ENCODE measurements around the gene ZNF324. TPM values are rescaled to one million over a fixed set of nuclear protein-coding genes. Genes with fewer than 3 reads are reported as not detected.
A peak's percentile ranks its signal among the peaks of the same experiment; 100 is the strongest.

The ZNF324 gene
- polyA plus RNA-seq, 1 of the 3 experiments (the other 2 are of a cell fraction) = 5.6 TPM

DNA sequence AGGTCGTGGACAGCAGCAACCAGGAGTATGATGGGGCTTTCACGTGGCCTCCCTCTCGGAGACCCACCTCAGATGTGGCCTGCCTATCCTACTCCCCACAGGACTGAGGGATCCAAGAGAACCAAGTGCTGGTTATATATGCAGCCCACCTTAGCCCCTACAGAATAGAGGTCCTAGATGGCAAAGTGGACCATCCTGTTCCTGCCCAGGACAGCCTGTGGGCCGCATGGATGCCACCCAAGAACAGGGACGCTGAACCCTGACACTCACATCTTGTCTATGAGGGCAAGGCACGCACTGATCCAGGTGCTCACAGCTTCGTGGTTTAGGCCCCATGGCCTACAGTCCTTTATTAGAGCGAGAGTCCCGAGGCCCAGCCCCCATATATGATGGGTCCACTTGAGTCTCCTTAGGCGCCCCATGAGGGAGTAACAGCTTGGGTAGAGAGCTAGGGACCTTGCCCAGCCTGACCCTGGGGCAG is 46.4 kb downstream of the ZNF324 start:
- peaks cover 46% of the 10 kb centered on the region for H3K79me2 ChIP-seq (ENCODE audit: insufficient read depth)
- peaks cover 4% of the 10 kb centered on the region for H3F3A ChIP-seq (replicated peaks; ENCODE audit: insufficient read depth)
- no peak overlapping the region for H3K4me3 ChIP-seq (ENCODE audit: low read depth in 2 of 2, low read length in 1 of 2)
- H3K36me3 ChIP-seq (replicated peaks in 1 of 2; ENCODE audit: control insufficient read depth in 1 of 2, insufficient read depth in 2 of 2, low read length in 1 of 2) = peaks cover 9 to 28% of the 10 kb centered on the region in 2 experiments
- H3K4me1 ChIP-seq (ENCODE audit: control insufficient read depth in 1 of 2, insufficient read depth in 2 of 2, low read depth in 1 of 2, low read length in 1 of 2) = peaks cover 0 to 28% of the 10 kb centered on the region in 2 experiments; a peak in 1 of 4 replicates
- H4K20me1 ChIP-seq (ENCODE audit: insufficient read depth) = no peaks in the 10 kb centered on the region; the same call in 1 of the 2 replicates
- peak overlapping the region; percentile 32; the same call in 1 of the 2 replicates for H3K9ac ChIP-seq
- CTCF ChIA-PET = interaction anchor here (0.7 to 2.4 kb wide), 8 partner anchors 10 to 1150 kb away, joined by 3 to 23 read pairs (median 4); partner anchors contain the start of genes CHMP2A, TRAPPC2B, TRIM28 and ZNF547
- H3K9me2 ChIP-seq = no peaks in the 10 kb centered on the region
- 90% methylated on average over 8 of the region's 10 CpGs for WGBS (ENCODE audit: low lambda C conversion rate)
- H3K4me2 ChIP-seq = no peak overlapping the region
- H2AFZ ChIP-seq (ENCODE audit: low read depth) = no peak overlapping the region
- DNase-seq = no peak
- H3K27ac ChIP-seq (ENCODE audit: low read depth in 2 of 2, low read length in 1 of 2) = peak overlapping the region in 1 of 2 experiments; percentile 41; a peak in 2 of 4 replicates
- POLR2A ChIA-PET = interaction anchor here (1.2 to 1.9 kb wide), 4 partner anchors 30 to 46 kb away, joined by 3 to 10 read pairs (median 5); partner anchors contain the start of genes CHMP2A and TRIM28
- TF ChIP-seq YY1 (IDR thresholded peaks at IDR 0.05; ENCODE audit: low read depth) (no peak), RCOR1 (IDR thresholded peaks at IDR 0.05; ENCODE audit: low read length) (no peak), EP300 (IDR thresholded peaks at IDR 0.05; ENCODE audit: borderline replicate concordance in 1 of 2, low read depth in 1 of 2, low read length in 1 of 2) (no peak), POLR2AphosphoS5 (IDR thresholded peaks at IDR 0.05; ENCODE audit: low read depth, low read length) (peak; percentile 26; the same call in 1 of the 2 replicates)
- H3K27me3 ChIP-seq (ENCODE audit: insufficient read depth) = no peaks in the 10 kb centered on the region
- H3K9me3 ChIP-seq = no peaks in the 10 kb centered on the region

DNA sequence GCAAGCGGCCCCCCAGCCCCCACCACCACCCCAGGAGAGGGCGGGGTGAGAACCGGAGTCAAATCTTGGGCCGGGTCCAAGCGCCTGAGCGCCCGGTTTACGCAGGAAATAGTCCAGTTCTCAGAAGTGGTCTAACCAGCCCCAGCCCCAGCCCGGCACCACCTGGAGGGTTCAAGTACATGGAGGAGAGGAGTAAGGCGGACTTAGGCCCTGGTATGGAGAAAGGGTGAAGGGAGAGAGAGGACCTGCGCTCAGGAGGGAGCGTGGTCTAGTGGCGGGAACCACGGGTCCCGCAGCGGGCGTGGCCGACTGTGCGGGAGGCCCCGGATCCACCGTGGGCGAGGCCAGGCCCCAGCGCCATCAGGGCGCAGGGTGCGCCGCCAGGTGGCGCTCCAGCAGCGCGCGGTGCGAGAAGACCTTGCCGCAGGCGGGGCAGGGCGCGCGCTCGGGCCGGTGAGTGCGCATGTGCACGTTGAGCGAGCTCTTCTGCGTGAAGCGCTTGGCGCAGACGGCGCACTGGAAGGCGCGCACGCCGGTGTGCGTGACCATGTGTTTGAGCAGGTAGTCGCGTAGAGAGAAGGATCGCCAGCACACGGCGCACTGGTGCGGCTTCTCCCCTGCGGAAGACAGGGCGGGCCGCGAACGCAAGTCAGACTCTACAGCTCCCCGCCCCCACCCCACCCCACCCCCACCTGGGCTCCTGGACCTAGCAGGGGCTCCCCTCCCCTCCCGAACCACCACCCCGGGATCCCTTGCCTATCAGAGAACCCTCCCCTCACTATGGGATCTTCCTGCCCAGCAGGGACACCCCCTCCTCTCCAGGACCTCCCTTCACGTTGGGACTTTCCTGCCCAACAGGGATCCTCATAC is 47.0 kb downstream of the ZNF324 start:
- ChIA-PET POLR2A (interaction anchor here (1.2 to 1.9 kb wide), 4 partner anchors 30 to 46 kb away, joined by 3 to 10 read pairs (median 5); partner anchors contain the start of genes CHMP2A and TRIM28), CTCF (interaction anchor here (0.6 to 2.4 kb wide), 13 partner anchors 10 to 1151 kb away, joined by 3 to 23 read pairs (median 4); partner anchors contain the start of genes CHMP2A, TRAPPC2B, TRIM28 and ZNF547)
- no peaks in the 10 kb centered on the region for H3K27me3 ChIP-seq (ENCODE audit: insufficient read depth)
- no peaks in the 10 kb centered on the region for H3K9me3 ChIP-seq
- H4K20me1 ChIP-seq (ENCODE audit: insufficient read depth) = no peaks in the 10 kb centered on the region; the same call in 1 of the 2 replicates
- 62% methylated on average over 16 of the region's 66 CpGs for WGBS (ENCODE audit: low lambda C conversion rate)
- no peak overlapping the region for H2AFZ ChIP-seq (ENCODE audit: low read depth)
- H3F3A ChIP-seq (replicated peaks; ENCODE audit: insufficient read depth) = peaks cover 7% of the 10 kb centered on the region
- peak; percentile 99 for DNase-seq
- peaks cover 0 to 34% of the 10 kb centered on the region in 2 experiments; a peak in 1 of 4 replicates for H3K4me1 ChIP-seq (ENCODE audit: control insufficient read depth in 1 of 2, insufficient read depth in 2 of 2, low read depth in 1 of 2, low read length in 1 of 2)
- peak overlapping the region; percentile 41 to 85 for H3K27ac ChIP-seq (ENCODE audit: low read depth in 2 of 2, low read length in 1 of 2)
- H3K79me2 ChIP-seq (ENCODE audit: insufficient read depth) = peaks cover 53% of the 10 kb centered on the region
- H3K4me3 ChIP-seq (ENCODE audit: low read depth in 2 of 2, low read length in 1 of 2) = peak overlapping the region; percentile 35 to 47; a peak in 3 of 4 replicates
- H3K9me2 ChIP-seq = no peaks in the 10 kb centered on the region
- peaks cover 9 to 28% of the 10 kb centered on the region in 2 experiments for H3K36me3 ChIP-seq (replicated peaks in 1 of 2; ENCODE audit: control insufficient read depth in 1 of 2, insufficient read depth in 2 of 2, low read length in 1 of 2)
- H3K4me2 ChIP-seq = peak overlapping the region; percentile 66
- H3K9ac ChIP-seq = peak overlapping the region; percentile 32; the same call in 1 of the 2 replicates
- TF ChIP-seq, protein P1, sequence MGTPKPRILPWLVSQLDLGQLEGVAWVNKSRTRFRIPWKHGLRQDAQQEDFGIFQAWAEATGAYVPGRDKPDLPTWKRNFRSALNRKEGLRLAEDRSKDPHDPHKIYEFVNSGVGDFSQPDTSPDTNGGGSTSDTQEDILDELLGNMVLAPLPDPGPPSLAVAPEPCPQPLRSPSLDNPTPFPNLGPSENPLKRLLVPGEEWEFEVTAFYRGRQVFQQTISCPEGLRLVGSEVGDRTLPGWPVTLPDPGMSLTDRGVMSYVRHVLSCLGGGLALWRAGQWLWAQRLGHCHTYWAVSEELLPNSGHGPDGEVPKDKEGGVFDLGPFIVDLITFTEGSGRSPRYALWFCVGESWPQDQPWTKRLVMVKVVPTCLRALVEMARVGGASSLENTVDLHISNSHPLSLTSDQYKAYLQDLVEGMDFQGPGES (IDR thresholded peaks at IDR 0.05; ENCODE audit: low read depth, low read length) = no peak
- TF ChIP-seq TCF12 (IDR thresholded peaks at IDR 0.05) (no peak), RCOR1 (IDR thresholded peaks at IDR 0.05; ENCODE audit: low read length) (peak; percentile 43; the same call in 1 of the 2 replicates), ELF1 (IDR thresholded peaks at IDR 0.05) (no peak), TAF1 (IDR thresholded peaks at IDR 0.05; ENCODE audit: borderline replicate concordance, low read depth, low read length) (peak; percentile 17; the same call in 1 of the 2 replicates), EP300 (IDR thresholded peaks at IDR 0.05; ENCODE audit: borderline replicate concordance in 1 of 2, low read depth in 1 of 2, low read length in 1 of 2) (no peak), RXRA (IDR thresholded peaks at IDR 0.05; ENCODE audit: borderline replicate concordance, low read depth) (no peak), RAD21 (IDR thresholded peaks at IDR 0.05; ENCODE audit: low read length) (peak; percentile 69), NRF1 (IDR thresholded peaks at IDR 0.05; ENCODE audit: low read depth, low read length) (peak; percentile 87), FOSL2 (IDR thresholded peaks at IDR 0.05; ENCODE audit: borderline replicate concordance, low read depth) (no peak), POLR2AphosphoS5 (IDR thresholded peaks at IDR 0.05; ENCODE audit: low read depth, low read length) (peak; percentile 75; the same call in 1 of the 2 replicates), MEF2A (IDR thresholded peaks at IDR 0.05; ENCODE audit: borderline replicate concordance, low read depth) (no peak)
- TF ChIP-seq, protein P2, sequence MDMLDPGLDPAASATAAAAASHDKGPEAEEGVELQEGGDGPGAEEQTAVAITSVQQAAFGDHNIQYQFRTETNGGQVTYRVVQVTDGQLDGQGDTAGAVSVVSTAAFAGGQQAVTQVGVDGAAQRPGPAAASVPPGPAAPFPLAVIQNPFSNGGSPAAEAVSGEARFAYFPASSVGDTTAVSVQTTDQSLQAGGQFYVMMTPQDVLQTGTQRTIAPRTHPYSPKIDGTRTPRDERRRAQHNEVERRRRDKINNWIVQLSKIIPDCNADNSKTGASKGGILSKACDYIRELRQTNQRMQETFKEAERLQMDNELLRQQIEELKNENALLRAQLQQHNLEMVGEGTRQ (IDR thresholded peaks at IDR 0.05; ENCODE audit: borderline replicate concordance, low read depth, low read length) = no peak
- TF ChIP-seq, protein P3, sequence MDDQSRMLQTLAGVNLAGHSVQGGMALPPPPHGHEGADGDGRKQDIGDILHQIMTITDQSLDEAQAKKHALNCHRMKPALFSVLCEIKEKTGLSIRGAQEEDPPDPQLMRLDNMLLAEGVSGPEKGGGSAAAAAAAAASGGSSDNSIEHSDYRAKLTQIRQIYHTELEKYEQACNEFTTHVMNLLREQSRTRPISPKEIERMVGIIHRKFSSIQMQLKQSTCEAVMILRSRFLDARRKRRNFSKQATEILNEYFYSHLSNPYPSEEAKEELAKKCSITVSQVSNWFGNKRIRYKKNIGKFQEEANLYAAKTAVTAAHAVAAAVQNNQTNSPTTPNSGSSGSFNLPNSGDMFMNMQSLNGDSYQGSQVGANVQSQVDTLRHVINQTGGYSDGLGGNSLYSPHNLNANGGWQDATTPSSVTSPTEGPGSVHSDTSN (IDR thresholded peaks at IDR 0.05) = peak; percentile 34; the same call in 1 of the 2 replicates
- TF ChIP-seq, protein P4, sequence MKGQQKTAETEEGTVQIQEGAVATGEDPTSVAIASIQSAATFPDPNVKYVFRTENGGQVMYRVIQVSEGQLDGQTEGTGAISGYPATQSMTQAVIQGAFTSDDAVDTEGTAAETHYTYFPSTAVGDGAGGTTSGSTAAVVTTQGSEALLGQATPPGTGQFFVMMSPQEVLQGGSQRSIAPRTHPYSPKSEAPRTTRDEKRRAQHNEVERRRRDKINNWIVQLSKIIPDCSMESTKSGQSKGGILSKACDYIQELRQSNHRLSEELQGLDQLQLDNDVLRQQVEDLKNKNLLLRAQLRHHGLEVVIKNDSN (IDR thresholded peaks at IDR 0.05; ENCODE audit: borderline replicate concordance, low read depth) = no peak
- TF ChIP-seq, protein P5, sequence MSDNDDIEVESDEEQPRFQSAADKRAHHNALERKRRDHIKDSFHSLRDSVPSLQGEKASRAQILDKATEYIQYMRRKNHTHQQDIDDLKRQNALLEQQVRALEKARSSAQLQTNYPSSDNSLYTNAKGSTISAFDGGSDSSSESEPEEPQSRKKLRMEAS (IDR thresholded peaks at IDR 0.05; ENCODE audit: low read depth) = peak; percentile 73; the same call in 1 of the 2 replicates
